ENCODE data around the gene ST3GAL4.

The ST3GAL4 gene

DNA sequence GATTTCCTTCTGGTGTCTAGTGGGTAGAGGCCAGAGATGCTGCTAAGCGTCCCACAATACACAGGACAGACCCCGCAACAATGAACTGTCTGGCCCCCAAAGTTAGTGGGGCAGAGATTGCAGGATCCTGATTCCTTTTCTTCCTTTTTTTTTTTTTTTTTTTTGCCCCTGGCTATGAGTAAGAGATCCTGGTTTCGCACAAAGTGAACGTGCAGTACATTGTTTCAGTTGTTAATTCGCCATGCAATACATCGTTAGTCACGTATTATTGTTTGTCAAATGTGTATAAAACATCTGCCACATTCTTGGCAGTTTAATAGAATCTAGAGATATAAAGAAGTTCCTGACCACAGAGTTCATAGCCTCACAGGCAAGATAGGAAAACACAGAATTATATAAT, 20.2 kb downstream of the ST3GAL4 start:
- TF ChIP-seq TAF1 (IDR thresholded peaks at IDR 0.05; ENCODE audit: borderline replicate concordance, insufficient read depth, low read length) (no peak), SIN3A (IDR thresholded peaks at IDR 0.05; ENCODE audit: borderline replicate concordance, insufficient read depth, low read length) (no peak), POLR2AphosphoS5 (IDR thresholded peaks at IDR 0.05; ENCODE audit: low read depth, low read length) (no peak), FOXP2 (optimal IDR thresholded peaks at IDR 0.05; ENCODE audit: borderline replicate concordance, extremely low read depth, extremely low read length, insufficient read depth) (no peak)
- TF ChIP-seq, protein P1, sequence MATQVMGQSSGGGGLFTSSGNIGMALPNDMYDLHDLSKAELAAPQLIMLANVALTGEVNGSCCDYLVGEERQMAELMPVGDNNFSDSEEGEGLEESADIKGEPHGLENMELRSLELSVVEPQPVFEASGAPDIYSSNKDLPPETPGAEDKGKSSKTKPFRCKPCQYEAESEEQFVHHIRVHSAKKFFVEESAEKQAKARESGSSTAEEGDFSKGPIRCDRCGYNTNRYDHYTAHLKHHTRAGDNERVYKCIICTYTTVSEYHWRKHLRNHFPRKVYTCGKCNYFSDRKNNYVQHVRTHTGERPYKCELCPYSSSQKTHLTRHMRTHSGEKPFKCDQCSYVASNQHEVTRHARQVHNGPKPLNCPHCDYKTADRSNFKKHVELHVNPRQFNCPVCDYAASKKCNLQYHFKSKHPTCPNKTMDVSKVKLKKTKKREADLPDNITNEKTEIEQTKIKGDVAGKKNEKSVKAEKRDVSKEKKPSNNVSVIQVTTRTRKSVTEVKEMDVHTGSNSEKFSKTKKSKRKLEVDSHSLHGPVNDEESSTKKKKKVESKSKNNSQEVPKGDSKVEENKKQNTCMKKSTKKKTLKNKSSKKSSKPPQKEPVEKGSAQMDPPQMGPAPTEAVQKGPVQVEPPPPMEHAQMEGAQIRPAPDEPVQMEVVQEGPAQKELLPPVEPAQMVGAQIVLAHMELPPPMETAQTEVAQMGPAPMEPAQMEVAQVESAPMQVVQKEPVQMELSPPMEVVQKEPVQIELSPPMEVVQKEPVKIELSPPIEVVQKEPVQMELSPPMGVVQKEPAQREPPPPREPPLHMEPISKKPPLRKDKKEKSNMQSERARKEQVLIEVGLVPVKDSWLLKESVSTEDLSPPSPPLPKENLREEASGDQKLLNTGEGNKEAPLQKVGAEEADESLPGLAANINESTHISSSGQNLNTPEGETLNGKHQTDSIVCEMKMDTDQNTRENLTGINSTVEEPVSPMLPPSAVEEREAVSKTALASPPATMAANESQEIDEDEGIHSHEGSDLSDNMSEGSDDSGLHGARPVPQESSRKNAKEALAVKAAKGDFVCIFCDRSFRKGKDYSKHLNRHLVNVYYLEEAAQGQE (IDR thresholded peaks at IDR 0.05; ENCODE audit: insufficient read depth in 1 of 2, low read depth in 2 of 2, low read length in 2 of 2) = no peak

GRCh38 chr11:126378763-126379162, 23.3 kb downstream of the ST3GAL4 start:
- TF ChIP-seq, protein P1 (IDR thresholded peaks at IDR 0.05; ENCODE audit: insufficient read depth in 1 of 2, low read depth in 2 of 2, low read length in 2 of 2) = no peak
- TF ChIP-seq POLR2AphosphoS5 (IDR thresholded peaks at IDR 0.05; ENCODE audit: low read depth, low read length) = no peak

DNA sequence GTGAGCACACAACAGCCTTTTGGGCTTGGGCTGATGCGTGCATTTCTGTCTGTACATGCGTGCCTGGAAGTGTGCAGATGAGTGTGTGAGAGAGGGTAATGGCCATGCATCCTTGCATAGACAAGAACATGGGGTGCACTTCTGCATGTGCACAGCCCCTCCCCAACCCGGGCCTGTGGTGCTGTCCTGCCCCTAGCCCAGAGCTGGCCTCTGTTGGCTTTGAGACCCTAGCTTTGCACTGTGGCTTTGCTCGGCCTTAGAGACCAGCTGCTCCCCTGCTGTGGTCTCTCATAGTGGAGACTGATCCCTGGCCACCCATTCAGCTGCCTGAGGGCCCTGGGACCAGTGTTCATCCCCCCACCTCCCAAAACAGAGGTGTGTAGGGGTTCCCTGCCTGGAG, 25.4 kb downstream of the ST3GAL4 start:
- TF ChIP-seq POLR2AphosphoS5 (IDR thresholded peaks at IDR 0.05; ENCODE audit: low read depth, low read length) = no peak
- TF ChIP-seq, protein P1 (IDR thresholded peaks at IDR 0.05; ENCODE audit: insufficient read depth in 1 of 2, low read depth in 2 of 2, low read length in 2 of 2) = no peak
- no peak for TF ChIP-seq SIN3A (IDR thresholded peaks at IDR 0.05; ENCODE audit: borderline replicate concordance, insufficient read depth, low read length)
- TF ChIP-seq TAF1 (IDR thresholded peaks at IDR 0.05; ENCODE audit: borderline replicate concordance, insufficient read depth, low read length) = no peak
- no peak for TF ChIP-seq FOXP2 (optimal IDR thresholded peaks at IDR 0.05; ENCODE audit: borderline replicate concordance, extremely low read depth, extremely low read length, insufficient read depth)

DNA sequence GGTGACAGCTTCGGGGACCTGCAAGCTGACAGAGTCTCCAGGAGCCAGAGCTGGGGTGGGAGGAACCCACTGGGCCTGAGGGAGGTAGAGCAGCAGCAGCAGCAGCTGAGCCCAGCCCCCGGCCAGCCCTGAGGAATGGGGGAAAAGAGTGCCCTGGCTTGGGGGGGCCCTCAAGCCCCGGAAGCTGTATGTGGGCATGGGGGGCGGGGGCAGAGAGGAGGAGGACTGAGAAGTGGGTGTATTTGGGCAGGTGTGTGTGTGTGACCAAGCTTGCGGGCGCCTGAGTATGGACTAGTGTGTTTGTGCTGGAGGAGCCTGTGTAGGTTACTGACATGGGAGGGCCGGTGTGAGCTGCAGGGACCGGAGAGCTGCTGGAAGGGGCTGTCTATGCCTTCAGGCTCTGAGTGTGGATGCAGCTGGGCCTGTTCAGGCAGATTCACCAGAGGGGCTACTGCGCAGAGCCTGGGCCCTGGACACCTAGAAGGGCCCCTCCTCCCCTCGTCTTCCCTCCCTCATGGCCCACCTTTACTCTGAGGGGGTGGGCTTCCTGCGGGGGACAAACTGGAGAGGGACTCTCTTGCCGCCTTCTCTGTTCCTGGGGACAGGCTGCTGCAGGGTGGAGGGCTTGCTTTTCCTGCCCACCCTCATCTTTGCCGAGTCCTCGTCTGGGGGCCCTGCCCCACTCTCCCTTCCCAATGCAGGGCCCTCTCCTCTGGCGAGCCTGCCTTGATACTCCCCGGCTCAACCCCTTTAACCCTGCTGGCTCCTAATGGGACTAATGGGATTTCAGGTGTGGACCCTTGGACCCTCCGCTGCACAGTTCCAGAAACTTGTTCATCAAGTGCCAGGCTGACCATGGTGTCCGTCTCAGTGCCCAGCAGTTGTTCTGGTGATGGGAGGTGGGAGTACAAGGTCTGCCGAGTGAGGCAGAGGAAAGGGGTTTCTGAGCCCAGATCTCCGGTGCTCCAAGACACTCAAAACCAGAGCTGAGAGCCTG, 28.2 kb downstream of the ST3GAL4 start:
- TF ChIP-seq SIN3A (IDR thresholded peaks at IDR 0.05; ENCODE audit: borderline replicate concordance, insufficient read depth, low read length) = no peak
- TF ChIP-seq POLR2AphosphoS5 (IDR thresholded peaks at IDR 0.05; ENCODE audit: low read depth, low read length) = no peak
- TF ChIP-seq, protein P1 (IDR thresholded peaks at IDR 0.05; ENCODE audit: insufficient read depth in 1 of 2, low read depth in 2 of 2, low read length in 2 of 2) = no peak
- TF ChIP-seq TAF1 (IDR thresholded peaks at IDR 0.05; ENCODE audit: borderline replicate concordance, insufficient read depth, low read length) = no peak
- TF ChIP-seq FOXP2 (optimal IDR thresholded peaks at IDR 0.05; ENCODE audit: borderline replicate concordance, extremely low read depth, extremely low read length, insufficient read depth) = no peak

All from PFSK-1 (cell line).